ENCODE results near the gene SNX18.

The SNX18 gene

DNA sequence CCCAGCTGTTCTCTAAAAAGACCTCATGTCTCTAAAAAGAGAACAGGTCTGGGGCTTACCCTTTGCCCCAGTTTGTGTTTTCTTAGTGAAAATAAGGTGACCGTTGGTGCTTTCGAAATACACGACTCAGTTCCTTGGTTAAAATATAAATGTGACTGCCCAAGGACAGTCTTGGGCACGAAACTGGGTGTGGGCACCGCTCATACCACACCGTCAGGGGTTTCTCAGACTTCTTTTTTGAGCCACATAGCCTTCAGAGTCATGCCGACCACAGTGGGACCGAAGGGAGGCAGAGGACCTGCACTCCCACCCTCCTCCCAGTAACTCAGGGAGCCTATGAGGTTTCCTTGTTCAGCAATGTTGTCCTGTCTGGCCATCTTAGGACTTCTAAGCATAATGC lies 6.5 kb downstream of the SNX18 start:
- in situ Hi-C loops (cut with HindIII; ENCODE audit: low sequenced_read_pairs): no loop called here
- TF ChIP-seq, protein P1, sequence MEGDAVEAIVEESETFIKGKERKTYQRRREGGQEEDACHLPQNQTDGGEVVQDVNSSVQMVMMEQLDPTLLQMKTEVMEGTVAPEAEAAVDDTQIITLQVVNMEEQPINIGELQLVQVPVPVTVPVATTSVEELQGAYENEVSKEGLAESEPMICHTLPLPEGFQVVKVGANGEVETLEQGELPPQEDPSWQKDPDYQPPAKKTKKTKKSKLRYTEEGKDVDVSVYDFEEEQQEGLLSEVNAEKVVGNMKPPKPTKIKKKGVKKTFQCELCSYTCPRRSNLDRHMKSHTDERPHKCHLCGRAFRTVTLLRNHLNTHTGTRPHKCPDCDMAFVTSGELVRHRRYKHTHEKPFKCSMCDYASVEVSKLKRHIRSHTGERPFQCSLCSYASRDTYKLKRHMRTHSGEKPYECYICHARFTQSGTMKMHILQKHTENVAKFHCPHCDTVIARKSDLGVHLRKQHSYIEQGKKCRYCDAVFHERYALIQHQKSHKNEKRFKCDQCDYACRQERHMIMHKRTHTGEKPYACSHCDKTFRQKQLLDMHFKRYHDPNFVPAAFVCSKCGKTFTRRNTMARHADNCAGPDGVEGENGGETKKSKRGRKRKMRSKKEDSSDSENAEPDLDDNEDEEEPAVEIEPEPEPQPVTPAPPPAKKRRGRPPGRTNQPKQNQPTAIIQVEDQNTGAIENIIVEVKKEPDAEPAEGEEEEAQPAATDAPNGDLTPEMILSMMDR (IDR thresholded peaks at IDR 0.05; ENCODE audit: low read depth, low read length, missing control alignments): no peak
- peak overlapping the region; percentile 10 for H3K4me3 ChIP-seq (ENCODE audit: low read depth, low read length)
- DNase-seq (ENCODE audit: low read depth): no peak

- no peak for DNase-seq (ENCODE audit: low read depth)
- peak overlapping the region; percentile 15 for H3K4me3 ChIP-seq (ENCODE audit: low read depth, low read length)
- in situ Hi-C loops (cut with HindIII; ENCODE audit: low sequenced_read_pairs): no loop called here
- TF ChIP-seq, protein P1 (IDR thresholded peaks at IDR 0.05; ENCODE audit: low read depth, low read length, missing control alignments): no peak
These were observed 7.1 kb downstream of the SNX18 start for GRCh38 chr5:54524704-54525103.

- TF ChIP-seq, protein P1 (IDR thresholded peaks at IDR 0.05; ENCODE audit: low read depth, low read length, missing control alignments): no peak
- in situ Hi-C loops (cut with HindIII; ENCODE audit: low sequenced_read_pairs): no loop called here
- DNase-seq (ENCODE audit: low read depth): no peak
- H3K4me3 ChIP-seq (ENCODE audit: low read depth, low read length): no peak overlapping the region
These were observed 7.7 kb downstream of the SNX18 start for GRCh38 chr5:54525261-54525660.

DNA sequence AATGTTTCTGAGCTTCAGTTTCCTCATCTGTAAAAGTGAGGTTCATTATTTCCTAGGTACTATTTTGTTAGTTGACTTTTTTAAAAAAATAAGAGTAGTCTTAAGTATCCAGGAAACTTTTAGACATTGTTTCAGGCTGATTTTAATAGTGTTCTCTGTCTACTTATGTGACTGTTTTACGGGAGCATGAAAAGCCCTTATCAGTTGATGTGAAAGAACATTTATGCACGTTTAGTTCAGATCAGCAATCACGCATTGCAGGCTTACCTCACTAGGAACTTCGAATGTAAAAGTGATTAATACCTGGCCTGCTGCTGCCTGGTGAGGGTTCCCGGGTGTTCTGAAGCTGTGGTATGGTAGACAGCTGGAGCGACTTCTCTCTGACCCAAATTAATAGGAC lies 8.1 kb downstream of the SNX18 start:
- no peak overlapping the region for H3K4me3 ChIP-seq (ENCODE audit: low read depth, low read length)
- DNase-seq (ENCODE audit: low read depth): no peak
- TF ChIP-seq, protein P1 (IDR thresholded peaks at IDR 0.05; ENCODE audit: low read depth, low read length, missing control alignments): no peak
- in situ Hi-C loops (cut with HindIII; ENCODE audit: low sequenced_read_pairs): no loop called here

GRCh38 chr5:54526604-54527288 lies 9.2 kb downstream of the SNX18 start:
- TF ChIP-seq, protein P1 (IDR thresholded peaks at IDR 0.05; ENCODE audit: low read depth, low read length, missing control alignments): no peak
- in situ Hi-C loops (cut with HindIII; ENCODE audit: low sequenced_read_pairs): no loop called here
- no peak overlapping the region for H3K4me3 ChIP-seq (ENCODE audit: low read depth, low read length)
- no peak for DNase-seq (ENCODE audit: low read depth)

DNA sequence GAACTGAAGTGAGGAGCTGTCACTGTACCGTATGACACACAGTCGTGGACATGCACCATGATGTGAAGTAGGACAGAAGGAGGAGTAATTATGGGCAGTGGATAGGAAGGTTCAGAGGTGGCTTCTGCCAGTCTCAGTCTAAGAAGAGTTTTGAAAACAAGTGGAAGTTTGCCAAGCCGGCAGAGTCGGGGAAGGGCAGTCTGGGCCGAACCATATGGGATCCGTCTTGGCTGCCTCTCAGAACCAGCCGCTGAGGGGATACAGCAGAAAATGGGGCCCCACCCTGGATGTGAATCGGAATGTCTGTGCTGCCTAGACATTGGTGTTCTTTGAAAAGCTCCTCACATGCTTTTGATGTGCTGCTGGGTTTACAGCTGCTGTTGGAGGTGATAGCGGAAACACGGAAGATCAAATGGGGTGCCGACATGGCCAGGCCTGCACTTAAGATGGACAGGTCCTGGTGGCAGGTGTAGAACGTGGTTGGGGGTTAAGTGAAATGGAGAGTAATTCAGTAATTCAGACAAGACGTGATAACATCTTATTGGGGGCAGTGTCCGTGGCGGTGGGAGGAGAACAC lies 11.2 kb downstream of the SNX18 start:
- H3K4me3 ChIP-seq (ENCODE audit: low read depth, low read length): no peak overlapping the region
- no peak for DNase-seq (ENCODE audit: low read depth)
- TF ChIP-seq, protein P1 (IDR thresholded peaks at IDR 0.05; ENCODE audit: low read depth, low read length, missing control alignments): no peak
- in situ Hi-C loops (cut with HindIII; ENCODE audit: low sequenced_read_pairs): no loop called here

All from astrocyte of the cerebellum (primary cell).